ENCODE measurements around the gene ADAMTSL4. TPM values are rescaled to one million over a fixed set of nuclear protein-coding genes. Genes with fewer than 3 reads are reported as not detected.

Gene ADAMTSL4
- total and polyA plus RNA-seq, 9 of the 15 experiments (the other 6 are each of a cell fraction or from before 2014, with no cell fraction given) = 12.7 to 212 (median 35.6) TPM

DNA sequence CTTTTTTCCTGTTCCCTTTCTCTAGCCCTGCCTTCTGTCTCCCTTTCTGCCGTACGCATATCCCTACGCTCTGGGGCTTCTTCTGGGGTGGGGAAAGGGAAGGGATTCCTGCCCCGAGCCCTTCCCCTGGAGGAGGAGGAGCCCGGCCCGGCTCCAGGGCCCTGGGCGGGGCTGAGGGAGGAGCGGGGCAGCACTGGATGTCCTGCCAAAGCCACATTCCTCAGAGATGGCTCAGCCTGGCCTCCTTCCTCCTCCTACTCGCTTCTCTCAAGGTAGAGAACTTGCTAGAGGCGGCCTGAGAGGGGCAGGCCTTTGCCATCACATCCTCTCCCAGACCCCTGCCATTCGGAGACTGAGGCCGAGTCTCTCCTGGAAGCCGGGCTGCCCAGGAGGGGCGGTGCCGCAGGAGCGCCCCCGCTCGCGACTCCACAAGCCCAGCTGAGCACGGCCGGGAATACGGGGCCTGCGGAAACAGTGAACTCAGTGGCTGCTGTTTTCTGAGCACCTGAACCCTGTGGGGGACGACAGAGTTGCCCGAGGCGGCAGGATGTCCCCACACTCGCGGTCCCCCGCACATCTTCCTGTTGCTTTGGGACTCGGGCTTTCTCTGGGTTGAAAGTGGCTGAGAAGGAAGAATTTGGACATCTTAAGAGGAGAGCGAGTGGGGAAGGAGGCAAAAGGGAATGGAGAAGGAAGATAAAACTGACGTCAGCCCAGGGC lies 12.2 kb downstream of the ADAMTSL4 start (continued):
- TF ChIP-seq ARID4B (CRISPR knock-in tag; IDR thresholded peaks at IDR 0.05) = no peak
- TF ChIP-seq ILF3 (IDR thresholded peaks at IDR 0.05; ENCODE audit: borderline replicate concordance) = no peak
- no peak; the same call in 1 of the 2 replicates for TF ChIP-seq BACH1 (tag; IDR thresholded peaks at IDR 0.05)
- peak; percentile 69; the same call in 1 of the 2 replicates for TF ChIP-seq SMARCA5 (IDR thresholded peaks at IDR 0.05)
- no peak for TF ChIP-seq ADNP (tag; IDR thresholded peaks at IDR 0.05)
- no peak for TF ChIP-seq ZNF408 (CRISPR knock-in tag; IDR thresholded peaks at IDR 0.05; ENCODE audit: low read depth)
- no peak for TF ChIP-seq ZFP1 (CRISPR knock-in tag; IDR thresholded peaks at IDR 0.05)
- TF ChIP-seq KLF16 (IDR thresholded peaks at IDR 0.05) = no peak
- no peak for TF ChIP-seq BHLHE40 (IDR thresholded peaks at IDR 0.05; ENCODE audit: low read length)
- TF ChIP-seq ZBTB7A (IDR thresholded peaks at IDR 0.05; ENCODE audit: borderline replicate concordance, control insufficient read depth, low read depth, low read length) = peak; percentile 17; the same call in 1 of the 2 replicates
- TF ChIP-seq, protein P1, sequence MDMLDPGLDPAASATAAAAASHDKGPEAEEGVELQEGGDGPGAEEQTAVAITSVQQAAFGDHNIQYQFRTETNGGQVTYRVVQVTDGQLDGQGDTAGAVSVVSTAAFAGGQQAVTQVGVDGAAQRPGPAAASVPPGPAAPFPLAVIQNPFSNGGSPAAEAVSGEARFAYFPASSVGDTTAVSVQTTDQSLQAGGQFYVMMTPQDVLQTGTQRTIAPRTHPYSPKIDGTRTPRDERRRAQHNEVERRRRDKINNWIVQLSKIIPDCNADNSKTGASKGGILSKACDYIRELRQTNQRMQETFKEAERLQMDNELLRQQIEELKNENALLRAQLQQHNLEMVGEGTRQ (CRISPR knock-in tag; IDR thresholded peaks at IDR 0.05) = no peak; the same call in 1 of the 2 replicates
- TF ChIP-seq DLX4 (CRISPR knock-in tag; IDR thresholded peaks at IDR 0.05) = no peak
- no peak for TF ChIP-seq CBFB (CRISPR knock-in tag; IDR thresholded peaks at IDR 0.05)
- TF ChIP-seq SAP30 (IDR thresholded peaks at IDR 0.05; ENCODE audit: borderline replicate concordance, insufficient read depth, low read depth, low read length, poor library complexity, severe bottlenecking) = peak; percentile 29
- peak in 1 of 2 experiments; percentile 32; a peak in 2 of 4 replicates for TF ChIP-seq HDAC1 (IDR thresholded peaks at IDR 0.05)
- no peak for TF ChIP-seq NFE2 (IDR thresholded peaks at IDR 0.05; ENCODE audit: low read depth)
- peak; percentile 94 for TF ChIP-seq FOSL1 (tag; conservative IDR thresholded peaks at IDR 0.05)
- TF ChIP-seq, protein P2, sequence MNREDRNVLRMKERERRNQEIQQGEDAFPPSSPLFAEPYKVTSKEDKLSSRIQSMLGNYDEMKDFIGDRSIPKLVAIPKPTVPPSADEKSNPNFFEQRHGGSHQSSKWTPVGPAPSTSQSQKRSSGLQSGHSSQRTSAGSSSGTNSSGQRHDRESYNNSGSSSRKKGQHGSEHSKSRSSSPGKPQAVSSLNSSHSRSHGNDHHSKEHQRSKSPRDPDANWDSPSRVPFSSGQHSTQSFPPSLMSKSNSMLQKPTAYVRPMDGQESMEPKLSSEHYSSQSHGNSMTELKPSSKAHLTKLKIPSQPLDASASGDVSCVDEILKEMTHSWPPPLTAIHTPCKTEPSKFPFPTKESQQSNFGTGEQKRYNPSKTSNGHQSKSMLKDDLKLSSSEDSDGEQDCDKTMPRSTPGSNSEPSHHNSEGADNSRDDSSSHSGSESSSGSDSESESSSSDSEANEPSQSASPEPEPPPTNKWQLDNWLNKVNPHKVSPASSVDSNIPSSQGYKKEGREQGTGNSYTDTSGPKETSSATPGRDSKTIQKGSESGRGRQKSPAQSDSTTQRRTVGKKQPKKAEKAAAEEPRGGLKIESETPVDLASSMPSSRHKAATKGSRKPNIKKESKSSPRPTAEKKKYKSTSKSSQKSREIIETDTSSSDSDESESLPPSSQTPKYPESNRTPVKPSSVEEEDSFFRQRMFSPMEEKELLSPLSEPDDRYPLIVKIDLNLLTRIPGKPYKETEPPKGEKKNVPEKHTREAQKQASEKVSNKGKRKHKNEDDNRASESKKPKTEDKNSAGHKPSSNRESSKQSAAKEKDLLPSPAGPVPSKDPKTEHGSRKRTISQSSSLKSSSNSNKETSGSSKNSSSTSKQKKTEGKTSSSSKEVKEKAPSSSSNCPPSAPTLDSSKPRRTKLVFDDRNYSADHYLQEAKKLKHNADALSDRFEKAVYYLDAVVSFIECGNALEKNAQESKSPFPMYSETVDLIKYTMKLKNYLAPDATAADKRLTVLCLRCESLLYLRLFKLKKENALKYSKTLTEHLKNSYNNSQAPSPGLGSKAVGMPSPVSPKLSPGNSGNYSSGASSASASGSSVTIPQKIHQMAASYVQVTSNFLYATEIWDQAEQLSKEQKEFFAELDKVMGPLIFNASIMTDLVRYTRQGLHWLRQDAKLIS (CRISPR knock-in tag; IDR thresholded peaks at IDR 0.05) = peak; percentile 66; the same call in 1 of the 2 replicates
- no peak for TF ChIP-seq ZNF444 (CRISPR knock-in tag; IDR thresholded peaks at IDR 0.05)

All from K562 (cell line).